Measurements from ENCODE around the gene TOX3. TPM values are rescaled to one million over a fixed set of nuclear protein-coding genes. Genes with fewer than 3 reads are reported as not detected.

Gene TOX3
- total RNA-seq, 4 donors from 2014 or later = 10.9 to 32.6 (median 28.0) TPM

GRCh38 chr16:52389045-52389444, 157.9 kb downstream of the TOX3 start:
- Histone ChIP-seq H3K27me3 (no peaks in the 10 kb centered on the region), H3K27ac (no peak overlapping the region), H3K4me1 (peaks cover 0 to 3% (median 0%) of the 10 kb centered on the region in 4 donors), H3K36me3 (no peaks in the 10 kb centered on the region), H3K4me3 (no peak overlapping the region), H3K9me3 (no peaks in the 10 kb centered on the region)
- WGBS, 2 donors (ENCODE audit: low coverage in 1 of 2) = 63 to 67% methylated on average over 1 of the region's 1 CpG
- in situ Hi-C loops (cut with MboI; ENCODE audit: low pct_ligation_motif_present in 1 of 4, low pct_unique_long_range_greater_than_20kb in 1 of 4, low sequenced_read_pairs in 3 of 4) = no loop called here
- no peak for TF ChIP-seq EP300 (IDR thresholded peaks at IDR 0.05; ENCODE audit: low read depth)
- no peak for TF ChIP-seq CTCF (IDR thresholded peaks at IDR 0.05)
- no peak for TF ChIP-seq POLR2A (IDR thresholded peaks at IDR 0.05)
- no peak for TF ChIP-seq POLR2AphosphoS5 (IDR thresholded peaks at IDR 0.05)
- intact Hi-C loops (cut with DNase I; ENCODE audit: low total_unique reads) = no loop called here
- no peak for DNase-seq
